ENCODE data around the gene MYRIP.

Gene MYRIP

DNA sequence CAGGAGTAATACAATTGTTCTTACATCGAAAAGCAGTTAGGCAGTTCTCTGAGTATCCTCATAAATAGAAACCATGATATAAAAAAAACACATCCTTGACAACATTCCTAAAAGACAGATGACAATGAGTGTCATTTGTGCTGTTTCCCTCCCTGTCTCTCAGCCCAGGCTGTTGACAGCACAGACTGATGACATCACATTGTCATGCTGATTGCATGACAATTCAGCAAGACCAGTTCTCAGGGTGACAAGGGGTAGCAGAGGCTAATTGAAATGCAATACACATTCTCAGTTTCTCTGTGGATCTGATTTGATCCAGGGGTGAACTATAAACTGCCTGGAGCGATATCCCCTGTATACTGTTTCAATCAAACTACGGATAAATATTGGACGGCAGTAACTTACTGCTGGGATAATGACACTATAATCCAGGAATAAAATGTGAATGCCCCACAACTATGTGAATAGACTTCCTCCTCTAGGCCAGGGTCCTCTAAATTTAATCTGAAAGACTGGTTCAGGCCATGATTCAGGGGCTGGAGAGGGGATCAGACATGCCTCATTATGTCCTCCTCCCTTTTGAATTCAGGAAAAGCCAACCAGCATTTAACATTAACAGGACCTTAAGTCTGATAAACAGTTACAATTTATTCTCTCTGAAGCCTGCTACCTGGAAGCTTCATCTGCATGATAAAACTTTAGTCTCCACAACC, 483.4 kb downstream of the MYRIP start:
- H3K9ac ChIP-seq = no peak overlapping the region
- H3K4me2 ChIP-seq = no peak overlapping the region
- H4K20me1 ChIP-seq = no peaks in the 10 kb centered on the region
- no peak overlapping the region for H3K27ac ChIP-seq
- peaks cover 4 to 16% (median 11%) of the 10 kb centered on the region in 11 experiments; a peak in 14 of 22 replicates for H3K36me3 ChIP-seq
- H3K4me3 ChIP-seq = no peak overlapping the region
- no peak for TF ChIP-seq Cebpa-rat (IDR thresholded peaks at IDR 0.05)
- H3K9me3 ChIP-seq (replicated peaks in 1 of 11) = peaks cover 15 to 24% (median 20%) of the 10 kb centered on the region in 11 experiments
- no peaks in the 10 kb centered on the region for H3K4me1 ChIP-seq
- no peaks in the 10 kb centered on the region for H3K27me3 ChIP-seq

DNA sequence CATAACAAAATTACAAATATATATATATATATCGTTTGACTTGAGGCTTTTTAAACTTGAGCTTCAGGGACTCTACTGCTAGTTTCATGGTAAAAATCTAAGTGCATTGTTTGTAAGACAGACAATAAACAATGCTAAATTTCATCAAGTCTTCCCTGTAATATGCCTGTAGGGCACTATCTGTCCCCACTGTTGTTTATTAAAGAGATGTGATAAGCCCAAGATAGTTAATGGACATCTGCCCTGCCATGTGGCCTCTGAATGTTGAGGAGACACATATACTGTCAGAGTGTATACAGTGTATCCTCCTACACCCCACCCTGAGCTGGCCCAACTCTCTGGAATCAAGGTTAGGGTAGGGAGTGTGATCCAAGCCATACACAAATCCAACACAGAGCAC, 485.0 kb downstream of the MYRIP start:
- Histone ChIP-seq H3K9me3 (replicated peaks in 1 of 11) (peaks cover 15 to 24% (median 20%) of the 10 kb centered on the region in 11 experiments), H3K36me3 (peaks cover 4 to 16% (median 11%) of the 10 kb centered on the region in 11 experiments; a peak in 14 of 22 replicates), H3K9ac (no peak overlapping the region), H3K4me3 (no peak overlapping the region), H3K4me2 (no peak overlapping the region), H3K27ac (no peak overlapping the region), H3K4me1 (peaks cover 0 to 13% (median 0%) of the 10 kb centered on the region in 10 experiments; a peak in 7 of 20 replicates), H4K20me1 (no peaks in the 10 kb centered on the region; a peak in 2 of 22 replicates), H3K27me3 (no peaks in the 10 kb centered on the region)
- no peak for TF ChIP-seq Cebpa-rat (IDR thresholded peaks at IDR 0.05)

DNA sequence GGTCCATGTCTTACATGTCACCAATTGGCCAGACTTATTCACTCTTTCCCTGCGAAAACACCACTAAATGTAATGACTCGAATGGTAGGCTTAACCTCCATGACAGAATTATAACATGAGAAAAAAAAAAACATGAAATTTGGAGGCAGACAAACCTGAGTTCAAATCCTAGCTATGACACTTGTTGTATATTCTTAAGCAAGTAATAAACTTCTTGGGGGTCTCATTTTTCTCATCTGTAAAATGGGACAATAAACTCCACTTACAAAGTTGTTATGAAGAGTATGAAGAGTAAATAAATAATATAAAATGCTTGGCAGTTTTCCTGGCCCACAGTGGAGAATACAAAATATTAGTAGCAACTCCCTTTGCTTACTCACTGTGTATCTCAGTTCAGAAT, 488.7 kb downstream of the MYRIP start:
- Histone ChIP-seq H3K9me3 (replicated peaks in 1 of 11) (peaks cover 0 to 5% (median 0%) of the 10 kb centered on the region in 11 experiments; a peak in 2 of 22 replicates), H3K4me2 (no peak overlapping the region), H3K27ac (no peak overlapping the region), H3K4me1 (peaks cover 0 to 36% (median 8%) of the 10 kb centered on the region in 10 experiments; a peak in 11 of 20 replicates), H4K20me1 (no peaks in the 10 kb centered on the region; a peak in 2 of 22 replicates), H3K4me3 (no peak overlapping the region), H3K27me3 (no peaks in the 10 kb centered on the region), H3K9ac (no peak overlapping the region), H3K36me3 (peaks cover 0 to 7% (median 0%) of the 10 kb centered on the region in 11 experiments; a peak in 1 of 22 replicates)
- no peak for TF ChIP-seq Cebpa-rat (IDR thresholded peaks at IDR 0.05)

DNA sequence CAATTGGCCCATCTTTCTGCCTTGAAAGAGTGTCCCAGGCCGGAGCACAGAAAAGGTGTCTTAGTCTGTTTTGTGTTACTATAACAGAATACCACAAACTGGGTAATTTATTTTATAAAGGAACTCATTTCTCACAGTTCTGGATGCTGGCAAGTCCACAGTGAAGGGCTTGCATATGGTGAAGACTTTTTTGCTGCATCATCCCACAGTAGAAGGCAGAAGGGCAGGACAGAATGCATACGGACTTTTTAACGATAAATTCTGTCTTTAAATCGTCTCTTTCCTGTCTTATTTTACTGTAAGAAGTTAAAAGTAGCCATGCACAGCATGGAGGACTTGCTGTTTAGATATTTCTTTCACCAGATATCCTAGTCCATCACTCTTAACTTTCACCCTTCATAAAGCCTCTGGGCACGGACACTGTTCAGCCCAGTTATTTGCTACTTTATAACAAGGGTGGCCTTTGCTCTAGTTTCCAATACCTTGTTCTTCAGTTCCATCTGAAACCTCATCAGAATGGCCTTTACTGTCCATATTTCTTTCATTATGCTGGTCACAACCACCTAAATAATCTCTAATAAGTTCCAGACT, 489.8 kb downstream of the MYRIP start:
- H3K9ac ChIP-seq = peak overlapping the region in 1 of 11 experiments; percentile 11; a peak in 1 of 22 replicates
- no peaks in the 10 kb centered on the region; a peak in 2 of 22 replicates for H4K20me1 ChIP-seq
- peaks cover 0 to 5% (median 0%) of the 10 kb centered on the region in 11 experiments; a peak in 2 of 22 replicates for H3K9me3 ChIP-seq (replicated peaks in 1 of 11)
- H3K27me3 ChIP-seq = no peaks in the 10 kb centered on the region
- H3K36me3 ChIP-seq = peaks cover 0 to 7% (median 0%) of the 10 kb centered on the region in 11 experiments; a peak in 1 of 22 replicates
- peak overlapping the region in 5 of 11 experiments; percentile 39 to 71 (median 65); a peak in 9 of 22 replicates for H3K4me2 ChIP-seq
- peak overlapping the region in 3 of 11 experiments; percentile 2 to 78 (median 53); a peak in 5 of 22 replicates for H3K27ac ChIP-seq
- peaks cover 0 to 42% (median 8%) of the 10 kb centered on the region in 10 experiments; a peak in 11 of 20 replicates for H3K4me1 ChIP-seq
- H3K4me3 ChIP-seq = no peak overlapping the region
- TF ChIP-seq Cebpa-rat (IDR thresholded peaks at IDR 0.05) = no peak

GRCh38 chr3:40299721-40300335, 490.4 kb downstream of the MYRIP start:
- H3K27me3 ChIP-seq = no peaks in the 10 kb centered on the region
- H3K4me1 ChIP-seq = peaks cover 0 to 42% (median 8%) of the 10 kb centered on the region in 10 experiments; a peak in 11 of 20 replicates
- no peaks in the 10 kb centered on the region; a peak in 2 of 22 replicates for H4K20me1 ChIP-seq
- peak in 3 of 11 experiments; percentile 43 to 64 (median 63); a peak in 3 of 22 replicates for TF ChIP-seq Cebpa-rat (IDR thresholded peaks at IDR 0.05)
- peaks cover 0 to 5% (median 0%) of the 10 kb centered on the region in 11 experiments; a peak in 2 of 22 replicates for H3K9me3 ChIP-seq (replicated peaks in 1 of 11)
- H3K9ac ChIP-seq = peak overlapping the region in 1 of 11 experiments; percentile 47; a peak in 1 of 22 replicates
- H3K36me3 ChIP-seq = peaks cover 0 to 7% (median 0%) of the 10 kb centered on the region in 11 experiments; a peak in 1 of 22 replicates
- peak overlapping the region in 3 of 11 experiments; percentile 39 to 78 (median 53); a peak in 7 of 22 replicates for H3K27ac ChIP-seq
- peak overlapping the region in 6 of 11 experiments; percentile 2 to 71 (median 62); a peak in 10 of 22 replicates for H3K4me2 ChIP-seq
- H3K4me3 ChIP-seq = no peak overlapping the region

DNA sequence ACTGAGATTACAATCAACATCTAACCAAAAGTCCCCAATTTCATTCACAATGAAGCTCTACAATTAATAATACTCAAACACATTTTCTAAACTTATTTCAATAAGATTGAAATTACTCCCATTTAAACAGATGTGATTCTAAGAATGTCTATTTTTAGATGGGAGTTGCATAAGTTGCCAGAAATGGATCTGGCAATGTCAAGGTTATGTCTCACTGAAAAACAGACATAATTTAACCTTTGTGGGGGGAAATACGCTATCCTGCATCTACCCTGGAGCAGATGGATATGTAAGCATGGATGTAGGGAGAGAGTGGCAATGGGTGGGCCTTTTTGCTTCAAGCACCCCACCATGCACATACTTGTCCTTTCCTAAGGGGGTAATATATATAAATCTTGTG, 493.4 kb downstream of the MYRIP start:
- H3K4me1 ChIP-seq = peaks cover 0 to 42% (median 8%) of the 10 kb centered on the region in 10 experiments; a peak in 11 of 20 replicates
- TF ChIP-seq Cebpa-rat (IDR thresholded peaks at IDR 0.05) = no peak
- H3K27ac ChIP-seq = no peak overlapping the region
- no peak overlapping the region for H3K9ac ChIP-seq
- H4K20me1 ChIP-seq = no peaks in the 10 kb centered on the region; a peak in 2 of 22 replicates
- no peak overlapping the region for H3K4me3 ChIP-seq
- peaks cover 0 to 7% (median 0%) of the 10 kb centered on the region in 11 experiments; a peak in 1 of 22 replicates for H3K36me3 ChIP-seq
- peaks cover 0 to 5% (median 0%) of the 10 kb centered on the region in 11 experiments; a peak in 2 of 22 replicates for H3K9me3 ChIP-seq (replicated peaks in 1 of 11)
- no peaks in the 10 kb centered on the region for H3K27me3 ChIP-seq
- H3K4me2 ChIP-seq = peak overlapping the region in 7 of 11 experiments; percentile 17 to 65 (median 45); a peak in 10 of 22 replicates

GRCh38 chr3:40304352-40304751, 494.9 kb downstream of the MYRIP start:
- no peaks in the 10 kb centered on the region; a peak in 2 of 22 replicates for H4K20me1 ChIP-seq
- peaks cover 6 to 40% (median 15%) of the 10 kb centered on the region in 10 experiments; a peak in 17 of 20 replicates for H3K4me1 ChIP-seq
- H3K27ac ChIP-seq = no peak overlapping the region
- H3K9me3 ChIP-seq (replicated peaks in 1 of 11) = peaks cover 0 to 5% (median 0%) of the 10 kb centered on the region in 11 experiments; a peak in 2 of 22 replicates
- TF ChIP-seq Cebpa-rat (IDR thresholded peaks at IDR 0.05) = no peak
- no peak overlapping the region for H3K9ac ChIP-seq
- no peak overlapping the region for H3K4me2 ChIP-seq
- H3K4me3 ChIP-seq = no peak overlapping the region
- no peaks in the 10 kb centered on the region for H3K27me3 ChIP-seq
- peaks cover 0 to 7% (median 0%) of the 10 kb centered on the region in 11 experiments; a peak in 1 of 22 replicates for H3K36me3 ChIP-seq

DNA sequence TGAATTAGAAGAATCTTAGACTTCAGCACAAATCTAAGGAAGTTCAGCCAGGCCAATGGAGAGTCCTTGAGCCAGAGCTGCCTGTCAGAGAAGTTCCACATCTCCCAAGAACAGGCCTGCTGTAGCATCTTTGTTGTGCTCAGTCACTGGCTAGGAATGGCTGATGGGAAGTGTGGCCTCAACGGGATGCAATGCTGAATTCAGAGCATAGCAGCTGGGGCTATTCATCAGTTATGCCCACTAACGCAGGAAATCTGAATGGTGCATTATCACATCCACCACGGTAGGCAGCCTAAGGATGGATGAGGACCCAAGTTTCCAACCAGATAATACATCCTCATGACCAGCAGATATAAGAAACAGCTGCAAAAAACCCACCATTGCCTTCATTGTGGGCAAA, 496.9 kb downstream of the MYRIP start:
- Histone ChIP-seq H3K4me2 (no peak overlapping the region), H4K20me1 (peaks cover 0 to 3% (median 0%) of the 10 kb centered on the region in 11 experiments; a peak in 2 of 22 replicates), H3K27ac (no peak overlapping the region), H3K9ac (no peak overlapping the region), H3K27me3 (no peaks in the 10 kb centered on the region), H3K4me1 (peaks cover 12 to 26% (median 18%) of the 10 kb centered on the region in 10 experiments), H3K9me3 (replicated peaks in 1 of 11) (peaks cover 0 to 5% (median 0%) of the 10 kb centered on the region in 11 experiments; a peak in 2 of 22 replicates), H3K36me3 (peaks cover 1 to 6% (median 4%) of the 10 kb centered on the region in 11 experiments; a peak in 19 of 22 replicates), H3K4me3 (no peak overlapping the region)
- no peak for TF ChIP-seq Cebpa-rat (IDR thresholded peaks at IDR 0.05)
